AG08396 (cell line): ENCODE results near the gene DGAT2.

Source experiments
- DNase-seq: peaks from one replicate; pipeline ENCODE4 v3.0.0; 2012; ENCODE audit warnings: low spot score, mixed read lengths

The DGAT2 gene

GRCh38 chr11:75801362-75802020 lies 32.9 kb downstream of the DGAT2 start:
- no peak for DNase-seq

GRCh38 chr11:75802021-75802912 lies 33.7 kb downstream of the DGAT2 start:
- DNase-seq, result no peak

DNA sequence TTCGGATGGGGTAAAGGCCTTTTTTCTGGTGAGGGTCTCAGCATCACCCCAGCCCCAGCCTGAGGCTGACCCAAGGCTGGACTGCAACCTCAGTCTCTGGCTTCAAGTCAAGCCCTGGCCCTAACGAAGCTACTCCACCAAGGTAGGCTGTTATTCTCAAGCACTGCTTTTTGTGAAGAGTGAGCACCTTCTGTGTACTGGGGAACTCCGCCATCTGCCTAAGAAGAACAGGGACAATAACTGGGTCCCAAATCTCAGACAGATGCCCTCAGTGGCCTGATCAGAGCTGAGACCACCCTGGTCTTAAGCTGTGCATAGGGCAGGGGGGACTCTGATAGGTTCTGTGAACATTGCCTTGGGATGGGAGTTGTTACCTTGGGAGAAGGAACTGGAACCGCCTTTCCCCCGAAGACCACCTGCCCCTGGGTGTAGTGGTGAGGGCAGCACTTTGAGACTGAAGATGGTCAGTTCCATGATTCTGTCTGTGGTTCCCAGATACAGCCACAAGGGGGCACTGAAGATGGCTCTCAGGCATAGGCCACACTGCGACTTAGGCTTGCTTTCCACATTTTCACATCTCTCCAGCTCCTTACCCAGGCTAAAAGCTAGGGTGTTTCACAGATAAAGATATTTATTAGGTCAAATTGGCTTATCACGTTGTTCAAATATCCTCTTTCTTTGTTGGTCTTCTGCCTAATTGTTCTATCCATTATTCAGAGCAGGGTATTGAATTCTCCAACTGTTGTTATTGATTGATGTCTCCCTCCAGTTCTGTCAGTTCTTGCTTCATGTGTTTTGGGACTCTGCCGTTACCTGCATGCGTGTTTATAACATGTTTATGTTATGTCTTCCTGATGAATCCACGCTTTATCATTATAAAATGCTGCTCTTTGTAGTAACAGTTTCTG lies 34.6 kb downstream of the DGAT2 start:
- peak; percentile 79 for DNase-seq

DNA sequence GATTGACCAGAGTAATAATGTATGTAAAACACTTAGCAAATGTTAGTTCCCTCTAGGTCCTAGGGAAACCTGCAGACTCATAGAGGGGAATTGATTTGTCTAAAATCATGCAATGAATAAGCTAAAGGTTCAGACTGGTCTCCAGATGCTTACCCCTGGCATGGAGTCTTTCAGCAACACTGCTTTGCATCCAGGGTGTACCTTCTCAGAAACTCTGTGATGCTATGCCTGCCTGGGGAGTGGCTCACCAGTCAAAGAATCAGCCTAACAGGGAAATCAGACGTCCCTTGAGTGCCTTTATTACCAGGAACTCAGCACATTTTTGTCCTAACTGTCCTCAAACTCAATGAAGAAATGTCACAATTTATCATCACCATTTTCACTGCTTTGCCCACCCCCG lies 40.5 kb downstream of the DGAT2 start:
- DNase-seq, result no peak

DNA sequence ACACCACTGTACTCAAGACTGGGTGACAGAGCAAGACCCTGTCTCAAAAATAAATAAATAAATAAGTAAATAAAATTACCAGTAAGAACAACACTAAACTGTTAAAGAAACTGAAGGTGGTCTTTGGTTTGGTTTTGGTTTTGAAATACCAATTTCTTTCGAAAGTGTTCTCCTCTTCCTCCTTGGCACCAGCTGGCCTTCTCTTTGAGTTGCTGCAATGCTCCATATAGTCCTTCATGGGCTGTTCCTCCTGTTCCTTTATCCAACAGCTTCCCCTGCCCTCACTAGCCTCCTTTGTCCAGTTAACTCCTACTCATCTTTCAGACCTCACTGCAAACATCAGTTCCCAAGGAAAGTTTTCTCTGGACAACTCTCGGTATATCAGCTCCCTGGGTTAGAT lies 41.4 kb downstream of the DGAT2 start:
- no peak for DNase-seq

DNA sequence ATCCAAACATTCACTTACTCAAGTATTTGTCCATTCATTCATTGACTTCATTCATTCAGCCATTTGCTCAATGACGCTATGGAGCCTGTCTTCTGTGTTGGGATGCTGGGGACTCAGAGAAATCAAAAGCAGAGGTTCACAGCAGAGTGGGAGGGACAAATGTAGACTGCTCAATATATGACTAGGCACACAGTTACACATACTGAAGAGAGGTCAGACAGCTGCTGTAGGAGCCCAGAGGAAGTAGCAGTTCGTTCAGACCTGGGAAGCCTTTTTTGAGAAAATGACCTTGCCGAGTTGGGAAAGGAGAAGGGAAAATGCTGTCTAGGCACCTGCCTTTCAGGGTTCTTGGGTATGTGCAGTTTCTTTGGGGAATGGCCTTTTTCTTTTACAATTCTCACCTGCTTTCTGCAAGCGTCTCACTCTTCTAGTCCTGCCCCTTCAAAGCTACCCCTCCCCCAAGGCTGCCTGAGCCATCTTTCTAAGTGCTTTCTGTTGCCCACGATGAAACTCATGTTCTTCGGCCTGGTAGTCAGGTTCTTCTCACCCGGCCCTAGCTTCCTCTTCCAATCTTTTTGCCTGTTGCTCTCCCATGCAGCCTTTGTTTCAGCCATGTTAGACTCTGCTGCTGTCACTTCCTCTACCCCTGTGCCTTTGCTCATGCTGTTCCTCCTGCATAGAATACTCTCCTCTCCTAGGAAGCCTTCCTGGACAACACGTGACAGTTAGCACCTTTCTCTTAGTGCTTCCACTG lies 42.2 kb downstream of the DGAT2 start:
- no peak for DNase-seq

DNA sequence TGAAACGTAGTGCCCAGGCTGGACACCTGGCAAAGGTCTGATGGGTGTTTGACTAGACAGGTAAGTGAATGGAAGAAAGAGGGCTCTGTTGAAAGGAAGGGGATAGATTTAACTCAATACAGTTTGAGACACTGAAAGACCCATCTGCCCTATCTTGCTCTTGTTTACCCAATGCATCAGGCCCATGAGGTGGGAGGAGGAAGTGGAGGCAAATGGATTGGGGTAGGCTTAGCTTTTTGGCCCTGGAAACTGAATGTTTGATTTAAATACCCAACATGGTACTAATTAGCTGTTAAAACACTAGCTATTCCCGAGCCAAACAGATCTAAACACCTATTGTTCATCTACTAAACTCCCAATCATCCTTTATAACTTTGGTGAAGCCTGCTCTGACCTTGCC lies 42.9 kb downstream of the DGAT2 start:
- no peak for DNase-seq

DNA sequence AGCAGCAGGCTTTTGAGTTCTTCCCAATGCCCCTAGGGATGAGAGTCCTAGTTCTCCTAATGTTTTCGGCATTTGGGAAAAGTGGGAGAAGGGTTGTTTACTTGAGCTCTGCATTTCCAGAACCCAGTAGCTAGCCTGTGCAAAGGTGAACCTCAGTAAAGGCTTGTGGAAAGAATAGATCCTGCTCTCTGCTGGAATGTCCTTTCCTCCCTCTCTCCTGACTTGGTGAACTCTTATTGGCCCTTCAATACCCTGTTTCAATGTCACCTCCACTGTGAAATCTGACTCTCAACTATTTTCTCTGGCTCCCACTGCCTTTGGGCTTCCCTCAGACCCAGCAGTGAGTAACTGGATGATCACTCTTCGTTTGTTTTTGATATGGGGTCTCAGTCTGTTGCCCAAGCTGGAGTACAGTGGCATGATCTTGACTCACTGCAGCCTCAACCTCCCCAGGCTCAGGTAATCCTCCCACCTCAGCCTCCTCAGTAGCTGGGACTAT lies 44.0 kb downstream of the DGAT2 start:
- no peak for DNase-seq

GRCh38 chr11:75813124-75813523 lies 44.5 kb downstream of the DGAT2 start:
- DNase-seq, result no peak

- no peak for DNase-seq
These were observed 45.1 kb downstream of the DGAT2 start for GRCh38 chr11:75813622-75814039.

- DNase-seq, result no peak
These were observed 45.7 kb downstream of the DGAT2 start for GRCh38 chr11:75814363-75814676.

DNA sequence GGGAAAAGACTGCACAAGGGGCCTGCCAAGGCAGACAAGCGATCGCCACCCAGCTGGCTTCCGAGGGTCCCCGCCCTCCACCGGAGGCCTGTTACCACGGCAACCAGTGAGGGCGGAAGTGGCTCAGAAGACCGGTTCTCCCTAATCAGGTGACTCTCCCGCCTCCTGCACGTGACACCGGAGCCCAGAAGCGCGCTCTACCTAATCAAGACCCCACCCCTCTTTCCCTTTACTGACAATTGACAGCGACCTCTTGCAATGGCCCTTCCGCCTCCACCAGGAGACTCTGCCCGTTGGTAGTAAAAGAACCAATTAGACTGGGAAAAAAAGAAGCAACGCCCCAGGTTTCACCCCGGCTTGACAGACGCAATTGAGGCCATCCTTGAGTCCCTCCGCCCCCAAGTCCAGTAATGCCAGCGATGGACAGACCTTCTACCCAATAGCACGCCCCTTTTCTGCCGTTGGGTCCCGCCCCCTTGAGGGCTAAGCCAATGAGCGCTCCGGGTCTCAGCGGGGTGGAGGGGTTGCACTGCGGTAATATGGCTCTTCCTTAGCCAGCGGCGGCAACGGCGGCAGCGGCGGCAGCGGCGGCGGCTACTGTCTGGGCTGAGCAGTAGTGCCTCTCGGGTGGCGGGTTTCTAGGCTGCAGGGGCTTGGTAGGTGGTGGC lies 46.2 kb downstream of the DGAT2 start, which contains the start of gene UVRAG:
Gene UVRAG, plus strand, starts transcription at position 534 of the 668 bp plus-strand sequence. CDS start 198 bp downstream, outside the sequence.
- DNase-seq, result peak; percentile 99

GRCh38 chr11:75815345-75816168 lies 47.0 kb downstream of the DGAT2 start:
- DNase-seq, result no peak

GRCh38 chr11:75816561-75817239 lies 48.1 kb downstream of the DGAT2 start:
- no peak for DNase-seq

- DNase-seq, result no peak
These were observed 52.1 kb downstream of the DGAT2 start for GRCh38 chr11:75820645-75821044.

- DNase-seq, result no peak
These were observed 52.6 kb downstream of the DGAT2 start for GRCh38 chr11:75821202-75821601.

- DNase-seq, result no peak
These were observed 54.0 kb downstream of the DGAT2 start for GRCh38 chr11:75822541-75822940.

DNA sequence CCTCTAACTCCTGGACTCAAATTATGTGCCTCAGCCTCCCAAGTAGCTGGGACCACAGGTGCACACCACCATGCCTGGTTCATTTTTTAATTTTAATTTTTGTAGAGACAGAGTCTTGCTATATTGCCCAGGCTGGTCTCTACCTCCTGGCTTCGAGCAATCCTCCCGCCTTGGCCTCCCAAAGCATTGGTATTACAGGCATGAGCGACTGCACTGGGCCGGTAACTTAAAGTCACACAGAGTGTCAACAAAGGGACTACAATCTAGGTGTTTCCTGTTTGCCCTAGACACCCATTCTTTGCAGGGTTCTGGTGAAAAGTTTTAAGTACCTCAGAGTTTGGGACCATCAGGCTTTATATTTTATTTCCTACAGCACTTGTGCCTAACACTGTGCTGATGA lies 54.8 kb downstream of the DGAT2 start:
- no peak for DNase-seq

DNA sequence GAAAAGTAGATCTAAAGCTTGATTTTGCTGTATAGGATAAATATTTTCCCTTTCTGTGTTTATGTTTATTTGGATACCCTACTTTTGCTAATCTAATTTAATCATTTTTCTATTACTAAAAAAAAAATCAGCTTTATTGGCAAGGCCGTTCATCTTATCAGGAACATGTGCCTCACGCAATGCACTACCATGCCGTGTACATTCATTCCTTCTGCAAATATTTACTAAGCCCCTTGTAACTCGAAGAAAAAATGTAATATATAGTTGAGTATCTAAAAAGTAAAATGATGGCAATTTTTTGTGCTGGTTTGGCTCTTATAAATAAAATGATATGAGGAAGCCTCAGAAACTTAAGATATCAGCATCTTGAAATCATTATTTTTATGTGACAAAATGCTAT lies 55.4 kb downstream of the DGAT2 start:
- DNase-seq, result no peak
